H1 (cell line): ENCODE results near the gene TLE2.

Experiments used
- BACH1 ChIP-seq: IDR thresholded peaks from 2 replicates; pipeline ENCODE4 v1.6.1; 2012; ENCODE audit warnings: low read length, improper control_type of control experiment
- CTCF ChIP-seq, 3 experiments: IDR thresholded peaks; 1 replicate in 2 of 3; 2 replicates in 1 of 3; pipeline versions ENCODE4 v1.5.1 to v1.6.1; 2011; ENCODE audit warnings: low read length in 3 of 3, mild to moderate bottlenecking in 3 of 3, inconsistent platforms in 2 of 3, low read depth in 1 of 3, moderate library complexity in 1 of 3; ENCODE audit not compliant: insufficient read depth in 1 of 3; ENCODE audit errors: control extremely low read depth in 1 of 3
- KDM1A ChIP-seq: fragments of 200-600, 300-600 bp; sonication (generic); IDR thresholded peaks from 2 replicates; pipeline ENCODE4 v1.7.1; 2016; ENCODE audit warnings: mild to moderate bottlenecking, low read length, borderline replicate concordance
- SIN3A ChIP-seq, 2 experiments: IDR thresholded peaks in 1 of 2; conservative IDR thresholded peaks in 1 of 2; 2 replicates each; pipeline ENCODE4 v1.6.1; 2011 to 2012; ENCODE audit warnings: low read length in 2 of 2, improper control_type of control experiment in 1 of 2, low read depth in 1 of 2, mild to moderate bottlenecking in 1 of 2
- TF ChIP-seq, protein P1 (sequence below): IDR thresholded peaks from 2 replicates; pipeline ENCODE4 v1.6.1; 2012; ENCODE audit warnings: inconsistent platforms

DNA sequence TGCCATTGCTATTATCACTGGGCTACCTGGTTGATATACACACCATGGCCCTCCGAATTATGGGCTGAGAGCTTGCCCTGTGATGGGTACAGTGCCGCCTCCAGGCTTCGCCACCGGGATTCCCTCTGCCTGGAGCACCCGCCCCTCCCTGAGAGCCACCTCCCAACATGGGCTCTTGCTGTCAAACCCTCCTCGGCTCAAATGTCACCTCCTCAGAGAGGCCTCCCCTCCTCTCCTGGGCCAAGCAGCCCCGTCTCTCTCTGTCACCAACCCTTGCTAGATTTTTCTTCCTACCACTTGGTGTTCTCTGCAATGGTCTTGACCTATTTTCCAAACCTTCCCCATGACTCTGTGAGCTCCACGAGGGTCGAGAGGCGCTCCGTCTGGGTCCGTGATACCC, 12.2 kb upstream of the TLE2 start:
- no peak for TF ChIP-seq SIN3A (conservative IDR thresholded peaks at IDR 0.05 in 1 of 2, IDR thresholded peaks at IDR 0.05 in 1 of 2; ENCODE audit: low read depth in 1 of 2, low read length in 2 of 2)
- TF ChIP-seq CTCF (IDR thresholded peaks at IDR 0.05; ENCODE audit: control extremely low read depth in 1 of 3, insufficient read depth in 1 of 3, low read depth in 1 of 3, low read length in 3 of 3), result no peak
- no peak for TF ChIP-seq KDM1A
- TF ChIP-seq, protein P1, sequence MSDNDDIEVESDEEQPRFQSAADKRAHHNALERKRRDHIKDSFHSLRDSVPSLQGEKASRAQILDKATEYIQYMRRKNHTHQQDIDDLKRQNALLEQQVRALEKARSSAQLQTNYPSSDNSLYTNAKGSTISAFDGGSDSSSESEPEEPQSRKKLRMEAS, result no peak
- TF ChIP-seq BACH1, result no peak
